ENCODE measurements around the gene UCK2. TPM values are rescaled to one million over a fixed set of nuclear protein-coding genes. Genes with fewer than 3 reads are reported as not detected.

Gene UCK2
- total RNA-seq, 2 donors from 2014 or later, result 39.6 to 69.0 TPM

DNA sequence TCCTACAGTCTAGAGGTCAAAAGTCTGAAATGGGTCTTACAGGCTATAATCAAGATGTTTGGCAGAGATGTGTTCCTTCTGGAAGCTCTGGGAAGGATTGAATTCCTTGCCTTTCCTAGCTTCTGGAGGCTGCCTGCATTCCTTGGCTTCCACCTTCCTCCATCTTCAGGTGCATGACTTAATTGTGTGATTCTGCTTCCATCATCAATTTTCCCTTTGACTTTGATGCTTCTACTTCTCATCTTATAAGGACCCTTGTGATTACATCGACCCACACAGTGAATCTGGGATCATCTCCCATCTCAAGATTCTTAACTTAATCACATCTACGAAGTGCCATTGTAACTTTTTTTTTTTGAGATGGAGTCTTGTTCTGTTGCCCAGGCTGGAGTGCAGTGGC is 111.4 kb downstream of the UCK2 start:
- H3K4me1 ChIP-seq, result no peaks in the 10 kb centered on the region
- no peak overlapping the region for H3K4me3 ChIP-seq
- no peaks in the 10 kb centered on the region for H3K27me3 ChIP-seq
- H3K36me3 ChIP-seq, result no peaks in the 10 kb centered on the region
- intact Hi-C loops (cut with DNase I), result loop anchor here (10.0 kb wide), 1 partner anchor 226 kb away; the partner anchor contains the start of gene FAM78B
- DNase-seq, result no peak
- no peaks in the 10 kb centered on the region for H3K9me3 ChIP-seq
- TF ChIP-seq, protein P1, sequence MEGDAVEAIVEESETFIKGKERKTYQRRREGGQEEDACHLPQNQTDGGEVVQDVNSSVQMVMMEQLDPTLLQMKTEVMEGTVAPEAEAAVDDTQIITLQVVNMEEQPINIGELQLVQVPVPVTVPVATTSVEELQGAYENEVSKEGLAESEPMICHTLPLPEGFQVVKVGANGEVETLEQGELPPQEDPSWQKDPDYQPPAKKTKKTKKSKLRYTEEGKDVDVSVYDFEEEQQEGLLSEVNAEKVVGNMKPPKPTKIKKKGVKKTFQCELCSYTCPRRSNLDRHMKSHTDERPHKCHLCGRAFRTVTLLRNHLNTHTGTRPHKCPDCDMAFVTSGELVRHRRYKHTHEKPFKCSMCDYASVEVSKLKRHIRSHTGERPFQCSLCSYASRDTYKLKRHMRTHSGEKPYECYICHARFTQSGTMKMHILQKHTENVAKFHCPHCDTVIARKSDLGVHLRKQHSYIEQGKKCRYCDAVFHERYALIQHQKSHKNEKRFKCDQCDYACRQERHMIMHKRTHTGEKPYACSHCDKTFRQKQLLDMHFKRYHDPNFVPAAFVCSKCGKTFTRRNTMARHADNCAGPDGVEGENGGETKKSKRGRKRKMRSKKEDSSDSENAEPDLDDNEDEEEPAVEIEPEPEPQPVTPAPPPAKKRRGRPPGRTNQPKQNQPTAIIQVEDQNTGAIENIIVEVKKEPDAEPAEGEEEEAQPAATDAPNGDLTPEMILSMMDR (IDR thresholded peaks at IDR 0.05), result no peak
- H3K9ac ChIP-seq (ENCODE audit: low read depth in 2 of 2, low read length in 2 of 2), result no peak overlapping the region
- no peak overlapping the region for H3K27ac ChIP-seq

DNA sequence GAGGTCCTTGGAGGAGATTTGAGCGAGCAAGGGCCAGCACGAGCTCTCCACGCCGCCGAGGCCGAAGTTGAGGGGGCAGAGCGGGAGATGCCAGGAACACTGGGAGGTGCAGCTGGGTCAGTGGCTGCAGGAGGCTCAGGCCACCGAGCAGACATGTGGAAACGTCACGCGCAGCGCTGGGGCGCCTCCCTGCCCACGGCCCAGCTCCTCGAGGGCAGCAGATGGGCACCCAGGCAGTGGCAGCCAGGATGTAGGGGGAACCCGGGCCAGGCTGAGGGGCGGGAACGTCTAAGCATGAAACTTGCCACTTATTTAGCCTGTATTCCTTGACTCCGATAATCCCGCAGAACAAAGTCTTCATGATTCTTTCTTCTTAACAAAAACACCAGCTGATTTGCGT is 114.1 kb downstream of the UCK2 start:
- H3K9ac ChIP-seq (ENCODE audit: low read depth in 2 of 2, low read length in 2 of 2), result no peak overlapping the region
- intact Hi-C loops (cut with DNase I), result no loop called here
- no peak overlapping the region for H3K4me3 ChIP-seq
- no peaks in the 10 kb centered on the region for H3K27me3 ChIP-seq
- DNase-seq, result no peak
- no peak overlapping the region for H3K27ac ChIP-seq
- H3K4me1 ChIP-seq, result no peaks in the 10 kb centered on the region
- no peaks in the 10 kb centered on the region for H3K36me3 ChIP-seq
- TF ChIP-seq, protein P1 (IDR thresholded peaks at IDR 0.05), result no peak
- no peaks in the 10 kb centered on the region for H3K9me3 ChIP-seq

DNA sequence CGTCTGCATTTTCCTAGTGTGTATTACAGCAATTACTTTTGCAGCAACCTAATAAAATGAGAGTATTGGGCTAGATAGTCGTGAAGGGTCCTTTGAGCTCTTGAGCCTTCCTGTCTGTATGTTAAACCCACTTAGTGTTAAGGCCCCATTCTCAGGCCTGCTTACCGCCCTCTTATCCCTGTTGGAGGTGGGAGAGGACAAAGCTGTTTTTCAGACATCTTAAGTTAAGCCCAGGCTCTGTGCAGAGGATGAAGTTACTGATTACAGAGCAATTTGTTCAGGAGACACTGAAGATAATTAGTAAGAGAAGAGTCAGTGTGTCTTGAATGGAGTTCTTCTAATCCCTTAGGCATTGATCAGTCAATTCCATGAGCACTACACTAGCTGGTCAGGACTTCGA is 114.6 kb downstream of the UCK2 start:
- H3K27ac ChIP-seq, result no peak overlapping the region
- no peaks in the 10 kb centered on the region for H3K4me1 ChIP-seq
- H3K36me3 ChIP-seq, result no peaks in the 10 kb centered on the region
- no peak for DNase-seq
- H3K27me3 ChIP-seq, result no peaks in the 10 kb centered on the region
- intact Hi-C loops (cut with DNase I), result no loop called here
- no peak overlapping the region for H3K9ac ChIP-seq (ENCODE audit: low read depth in 2 of 2, low read length in 2 of 2)
- H3K4me3 ChIP-seq, result no peak overlapping the region
- no peaks in the 10 kb centered on the region for H3K9me3 ChIP-seq
- TF ChIP-seq, protein P1 (IDR thresholded peaks at IDR 0.05), result no peak

DNA sequence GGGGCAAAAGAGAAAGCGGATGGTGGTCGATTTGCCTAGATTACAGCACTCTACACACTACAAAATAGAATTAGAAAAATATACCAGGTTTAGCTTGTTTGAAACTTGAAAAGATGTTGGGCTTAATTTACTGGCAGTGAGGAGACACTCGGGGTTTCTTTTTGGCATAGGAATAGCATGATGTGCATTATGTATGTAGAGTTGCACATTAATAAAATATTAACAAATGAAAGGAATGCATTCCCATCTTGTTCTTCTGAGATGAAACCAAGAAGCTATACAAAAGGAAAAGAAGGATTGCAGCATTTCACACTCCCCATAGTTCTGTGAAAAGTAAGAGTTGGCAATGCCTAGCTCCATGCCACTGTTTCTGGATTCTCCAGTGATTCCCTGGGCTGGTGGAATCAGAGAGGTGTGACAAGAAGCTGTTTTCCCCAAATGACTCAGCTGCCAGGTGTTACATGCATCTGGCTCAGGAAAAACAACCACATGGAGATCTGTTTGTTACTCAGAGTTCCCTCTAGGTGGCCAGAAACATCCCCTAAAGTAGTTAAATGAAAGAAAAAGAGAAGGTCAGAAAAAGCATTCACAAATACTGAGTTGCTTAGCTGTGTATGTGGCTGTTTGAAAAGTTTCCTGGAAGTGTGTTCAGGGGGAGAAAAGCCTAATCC is 115.6 kb downstream of the UCK2 start:
- TF ChIP-seq, protein P1 (IDR thresholded peaks at IDR 0.05), result no peak
- no peak for DNase-seq

DNA sequence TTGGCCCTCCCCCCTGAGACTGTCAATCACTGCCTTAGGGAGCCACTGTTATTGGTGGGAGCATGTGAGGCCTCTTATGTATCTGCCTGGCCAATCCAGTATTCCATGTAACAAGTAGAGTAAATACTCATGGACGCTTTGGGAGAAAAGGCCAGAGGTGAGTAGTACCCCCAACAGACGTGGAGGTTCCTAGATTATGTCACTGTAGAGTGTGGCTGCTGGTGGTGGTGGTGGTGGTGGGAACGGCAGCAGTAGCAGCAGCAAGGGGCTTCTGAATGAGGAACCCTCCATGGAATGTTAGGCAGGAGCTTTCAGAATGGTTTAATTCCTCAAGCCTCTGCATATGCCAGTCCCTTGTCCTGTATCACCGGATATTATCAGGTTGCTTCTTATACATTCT is 118.5 kb downstream of the UCK2 start:
- no peaks in the 10 kb centered on the region for H3K36me3 ChIP-seq
- no peaks in the 10 kb centered on the region for H3K4me1 ChIP-seq

More for the DNA sequence above, 115.6 kb downstream of the UCK2 start:
- Histone ChIP-seq H3K36me3 (no peaks in the 10 kb centered on the region), H3K4me1 (no peaks in the 10 kb centered on the region), H3K27ac (no peak overlapping the region), H3K9me3 (no peaks in the 10 kb centered on the region), H3K9ac (ENCODE audit: low read depth in 2 of 2, low read length in 2 of 2) (no peak overlapping the region), H3K27me3 (no peaks in the 10 kb centered on the region), H3K4me3 (no peak overlapping the region)
- intact Hi-C loops (cut with DNase I), result no loop called here

More for the DNA sequence above, 118.5 kb downstream of the UCK2 start:
- Histone ChIP-seq H3K27ac (no peak overlapping the region), H3K27me3 (no peaks in the 10 kb centered on the region), H3K9ac (ENCODE audit: low read depth in 2 of 2, low read length in 2 of 2) (no peak overlapping the region), H3K9me3 (no peaks in the 10 kb centered on the region), H3K4me3 (no peak overlapping the region)
- intact Hi-C loops (cut with DNase I), result no loop called here
- TF ChIP-seq, protein P1 (IDR thresholded peaks at IDR 0.05), result no peak
- no peak for DNase-seq
